ENCODE data around the gene NUFIP1. TPM values are rescaled to one million over a fixed set of nuclear protein-coding genes. Genes with fewer than 3 reads are reported as not detected.

Gene NUFIP1
- total RNA-seq, 1 experiment from 2014 or later: 17.1 TPM

DNA sequence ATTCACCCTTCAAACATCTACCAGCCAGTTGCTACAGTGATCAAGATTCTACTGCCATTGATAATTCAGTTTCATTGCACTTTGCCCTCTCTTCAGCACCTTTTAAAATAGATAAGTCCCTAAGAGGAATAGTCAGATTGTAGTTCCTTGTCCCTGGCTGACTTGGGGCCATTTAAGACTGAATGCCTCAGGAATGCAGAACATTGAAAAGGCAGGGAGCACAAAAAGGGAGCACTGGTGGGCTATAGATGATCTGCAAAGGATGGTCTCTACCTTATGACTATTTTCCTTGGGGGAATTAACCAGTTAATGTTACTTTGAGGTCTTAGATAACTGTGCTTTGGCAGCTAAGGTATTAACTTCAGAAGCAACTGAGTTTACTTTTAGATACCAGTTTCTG lies 46.9 kb upstream of the NUFIP1 start:
- Histone ChIP-seq H2BK120ac (ENCODE audit: low read depth, low read length, poor library complexity, severe bottlenecking) (no peak overlapping the region), H3K27me3 (ENCODE audit: insufficient read depth, low read length) (peaks cover 1% of the 10 kb centered on the region; the same call in 1 of the 2 replicates), H3K4me2 (ENCODE audit: insufficient read depth, insufficient read length, low read length) (no peak overlapping the region), H4K8ac (replicated peaks; ENCODE audit: insufficient read length, low read depth, low read length) (no peak overlapping the region), H3K18ac (ENCODE audit: insufficient read length, low read depth, low read length) (no peak overlapping the region), H4K91ac (ENCODE audit: insufficient read length, low read depth, low read length) (no peak overlapping the region), H3K23me2 (ENCODE audit: insufficient read length, low read depth, low read length, poor library complexity, severe bottlenecking) (no peaks in the 10 kb centered on the region), H2BK20ac (ENCODE audit: low read depth, low read length, poor library complexity, severe bottlenecking) (no peak overlapping the region), H3K56ac (ENCODE audit: insufficient read length, low read depth, low read length) (no peak overlapping the region), H3K9me3 (ENCODE audit: control insufficient read depth, low read depth, low read length) (no peaks in the 10 kb centered on the region), H2BK15ac (ENCODE audit: low read depth, low read length) (no peak overlapping the region), H4K20me1 (ENCODE audit: control insufficient read depth, insufficient read depth, insufficient read length) (no peaks in the 10 kb centered on the region), H2AK5ac (ENCODE audit: insufficient read length, low read length) (no peak overlapping the region), H3K14ac (ENCODE audit: insufficient read depth, low read length) (no peak overlapping the region), H3K23ac (ENCODE audit: insufficient read length, low read depth, low read length) (no peak overlapping the region), H3K4ac (ENCODE audit: low read depth, low read length) (no peak overlapping the region), H2AFZ (ENCODE audit: low read length) (no peak overlapping the region), H3K27ac (ENCODE audit: insufficient read length, low read depth, low read length) (no peak overlapping the region), H2BK5ac (ENCODE audit: insufficient read length, low read length) (no peak overlapping the region), H3T11ph (ENCODE audit: low read length) (no peak overlapping the region), H4K5ac (ENCODE audit: insufficient read length, low read depth, low read length) (no peak overlapping the region), H3K79me1 (ENCODE audit: insufficient read depth, low read depth, low read length, poor library complexity, severe bottlenecking) (no peaks in the 10 kb centered on the region), H2BK12ac (ENCODE audit: insufficient read length, low read depth, low read length) (no peak overlapping the region), H3K4me1 (ENCODE audit: insufficient read depth, low read length) (no peaks in the 10 kb centered on the region), H3K79me2 (ENCODE audit: insufficient read depth, low read length) (no peaks in the 10 kb centered on the region), H3K9ac (ENCODE audit: extremely low read depth, insufficient read length, low read length) (no peak overlapping the region)
- H3K27ac Mint-ChIP-seq: no peak overlapping the region
- H3K36me3 Mint-ChIP-seq (ENCODE audit: insufficient read depth in 1 of 3, low read depth in 3 of 3): peaks cover 0 to 10% (median 4%) of the 10 kb centered on the region in 3 experiments; a peak in 4 of 7 replicates
- no peak overlapping the region for H3K4me3 Mint-ChIP-seq
- DNase-seq: no peak
- TF ChIP-seq, protein P1, sequence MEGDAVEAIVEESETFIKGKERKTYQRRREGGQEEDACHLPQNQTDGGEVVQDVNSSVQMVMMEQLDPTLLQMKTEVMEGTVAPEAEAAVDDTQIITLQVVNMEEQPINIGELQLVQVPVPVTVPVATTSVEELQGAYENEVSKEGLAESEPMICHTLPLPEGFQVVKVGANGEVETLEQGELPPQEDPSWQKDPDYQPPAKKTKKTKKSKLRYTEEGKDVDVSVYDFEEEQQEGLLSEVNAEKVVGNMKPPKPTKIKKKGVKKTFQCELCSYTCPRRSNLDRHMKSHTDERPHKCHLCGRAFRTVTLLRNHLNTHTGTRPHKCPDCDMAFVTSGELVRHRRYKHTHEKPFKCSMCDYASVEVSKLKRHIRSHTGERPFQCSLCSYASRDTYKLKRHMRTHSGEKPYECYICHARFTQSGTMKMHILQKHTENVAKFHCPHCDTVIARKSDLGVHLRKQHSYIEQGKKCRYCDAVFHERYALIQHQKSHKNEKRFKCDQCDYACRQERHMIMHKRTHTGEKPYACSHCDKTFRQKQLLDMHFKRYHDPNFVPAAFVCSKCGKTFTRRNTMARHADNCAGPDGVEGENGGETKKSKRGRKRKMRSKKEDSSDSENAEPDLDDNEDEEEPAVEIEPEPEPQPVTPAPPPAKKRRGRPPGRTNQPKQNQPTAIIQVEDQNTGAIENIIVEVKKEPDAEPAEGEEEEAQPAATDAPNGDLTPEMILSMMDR (conservative IDR thresholded peaks at IDR 0.05): no peak
- peaks cover 2 to 9% of the 10 kb centered on the region in 2 experiments; a peak in 1 of 4 replicates for H3K4me1 Mint-ChIP-seq
- no peaks in the 10 kb centered on the region for H3K27me3 Mint-ChIP-seq (ENCODE audit: low read depth)
- no peaks in the 10 kb centered on the region for H3K9me3 Mint-ChIP-seq
